Activated naive CD4-positive, alpha-beta T cell treated with Interleukin-2 at 50 U/mL for 16 hours (primary cell): ENCODE results near the gene SPNS1.

Experiments
- DNase-seq: peaks from one replicate; pipeline ENCODE4 v3.0.0-alpha.2; 2020

The SPNS1 gene

DNA sequence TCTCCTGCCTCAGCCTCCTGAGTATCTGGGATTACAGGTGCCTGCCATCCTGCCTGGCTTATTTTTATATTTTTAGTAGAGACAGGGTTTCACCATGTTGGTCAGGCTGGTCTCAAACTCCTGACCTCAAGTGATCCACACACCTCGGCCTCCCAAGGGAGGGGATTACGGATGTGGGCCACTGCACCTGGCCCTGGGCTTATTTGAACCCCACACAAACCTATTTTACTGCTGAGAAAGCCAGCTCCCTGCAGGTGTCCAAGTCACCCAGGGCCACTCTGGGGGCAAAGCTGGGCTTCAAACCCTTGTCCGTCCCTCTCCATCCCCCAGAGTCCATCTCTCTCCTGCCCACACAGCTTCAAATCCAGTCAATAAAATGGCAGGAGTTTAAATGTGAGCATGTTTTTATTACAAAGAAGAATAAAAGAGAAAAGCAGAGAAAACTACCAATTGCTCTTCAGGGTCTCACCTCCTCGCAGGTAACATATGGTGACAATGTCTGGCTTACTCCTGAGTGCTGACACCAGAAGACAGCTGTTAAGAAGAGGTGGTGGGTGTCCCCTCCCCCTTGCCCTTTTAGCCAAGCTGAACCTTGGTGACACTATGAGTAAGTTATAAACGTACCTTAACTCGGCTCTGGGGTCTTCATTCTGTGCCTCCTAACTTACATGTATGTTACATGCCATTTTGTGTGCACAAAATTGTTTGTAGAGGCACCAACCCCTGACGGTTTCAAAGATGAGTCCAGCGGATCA is 55.7 kb downstream of the SPNS1 start:
- DNase-seq: no peak
